ENCODE data around the gene CD82. TPM values are rescaled to one million over a fixed set of nuclear protein-coding genes. Genes with fewer than 3 reads are reported as not detected.
A peak's percentile ranks its signal among the peaks of the same experiment; 100 is the strongest.

The CD82 gene
- total and polyA plus RNA-seq, 12 donors: 18.5 to 70.4 (median 35.2) TPM

- 61 to 64% methylated on average over 8 of the region's 8 CpGs for WGBS, 2 donors
- Histone ChIP-seq H3K9me3 (no peaks in the 10 kb centered on the region), H3K36me3 (peaks cover 0 to 14% (median 0%) of the 10 kb centered on the region in 9 donors), H3K4me1 (peaks cover 12 to 63% (median 49%) of the 10 kb centered on the region in 9 donors), H3K27me3 (no peaks in the 10 kb centered on the region), H3K4me3 (no peak overlapping the region), H3K27ac (peak overlapping the region in 4 of 10 donors; percentile 9 to 82 (median 38))
- DNase-seq (no peak), ATAC-seq (no peak)
- TF ChIP-seq CTCF (IDR thresholded peaks at IDR 0.05): no peak
- intact Hi-C loops (cut with DNase I): no loop called here
Observed at GRCh38 chr11:44593251-44593650, 27.8 kb downstream of the CD82 start.

- Histone ChIP-seq H3K36me3 (peaks cover 0 to 3% (median 0%) of the 10 kb centered on the region in 9 donors), H3K4me3 (no peak overlapping the region), H3K27ac (peak overlapping the region in 1 of 10 donors; percentile 14), H3K27me3 (no peaks in the 10 kb centered on the region), H3K4me1 (peaks cover 12 to 67% (median 55%) of the 10 kb centered on the region in 9 donors), H3K9me3 (no peaks in the 10 kb centered on the region)
- ATAC-seq: no peak
- TF ChIP-seq CTCF (IDR thresholded peaks at IDR 0.05): no peak
- WGBS, 2 donors: 75 to 80% methylated on average over 6 of the region's 6 CpGs
- no peak for DNase-seq
- intact Hi-C loops (cut with DNase I): no loop called here
Observed at GRCh38 chr11:44595006-44595405, 29.5 kb downstream of the CD82 start.

- Histone ChIP-seq H3K4me1 (peaks cover 12 to 71% (median 55%) of the 10 kb centered on the region in 9 donors), H3K9me3 (no peaks in the 10 kb centered on the region), H3K27me3 (no peaks in the 10 kb centered on the region), H3K4me3 (no peak overlapping the region), H3K27ac (peak overlapping the region; percentile 32 to 78 (median 58)), H3K36me3 (peaks cover 0 to 12% (median 0%) of the 10 kb centered on the region in 9 donors)
- DNase-seq: peak; percentile 77 to 80
- WGBS, 2 donors: 26 to 28% methylated on average over 10 of the region's 10 CpGs
- peak; percentile 77 to 89 (median 85) for ATAC-seq
- intact Hi-C loops (cut with DNase I): no loop called here
- TF ChIP-seq CTCF (IDR thresholded peaks at IDR 0.05): no peak
Observed at GRCh38 chr11:44595964-44596381, 30.5 kb downstream of the CD82 start.

- Histone ChIP-seq H3K4me1 (peaks cover 20 to 75% (median 60%) of the 10 kb centered on the region in 9 donors), H3K27me3 (no peaks in the 10 kb centered on the region), H3K36me3 (peaks cover 0 to 13% (median 0%) of the 10 kb centered on the region in 9 donors), H3K27ac (peak overlapping the region; percentile 32 to 78 (median 58)), H3K9me3 (no peaks in the 10 kb centered on the region), H3K4me3 (no peak overlapping the region)
- TF ChIP-seq CTCF (IDR thresholded peaks at IDR 0.05): no peak
- ATAC-seq (peak in 6 of 8 donors; percentile 2 to 42 (median 4)), DNase-seq (no peak)
- WGBS, 2 donors: 71 to 77% methylated on average over 13 of the region's 13 CpGs
- intact Hi-C loops (cut with DNase I): no loop called here
Observed at GRCh38 chr11:44596525-44597276, 31.2 kb downstream of the CD82 start.

All from heart right ventricle (tissue), 16 donors.